Suprapubic skin (tissue), 3 donors: ENCODE measurements around the gene HDAC2.

Experiments used
- CTCF ChIP-seq, 2 donors: fragments of 200-600 bp in 1 of 2; fragments of 450-650 bp in 1 of 2; sonication (generic) in 1 of 2; IDR thresholded peaks; one replicate each; pipeline ENCODE4 v1.5.1; 2016 to 2019; ENCODE audit warnings: antibody characterized with exemption in 2 of 2, mild to moderate bottlenecking in 1 of 2, moderate library complexity in 1 of 2
- POLR2A ChIP-seq, 2 donors: fragments of 450-650 bp; IDR thresholded peaks; one replicate each; pipeline ENCODE4 v1.6.1; 2017; ENCODE audit warnings: antibody characterized with exemption in 2 of 2, mild to moderate bottlenecking in 2 of 2, moderate library complexity in 2 of 2

- TF ChIP-seq CTCF (IDR thresholded peaks at IDR 0.05), result no peak
- TF ChIP-seq POLR2A (IDR thresholded peaks at IDR 0.05), result no peak
Measured at GRCh38 chr6:113949499-113949898, 21.4 kb downstream of the HDAC2 start.
